22Rv1 (cell line): ENCODE data around the gene CLEC19A.

Experiments
- ZFX ChIP-seq: fragments of 450-650 bp; IDR thresholded peaks from 2 replicates; pipeline ENCODE4 v1.6.1; 2017; ENCODE audit warnings: antibody characterized with exemption, borderline replicate concordance
- TF ChIP-seq, protein P1 (sequence below): fragments of 450-650 bp; IDR thresholded peaks from 2 replicates; pipeline ENCODE4 v1.5.1; 2017; ENCODE audit warnings: mild to moderate bottlenecking

- TF ChIP-seq, protein P1, sequence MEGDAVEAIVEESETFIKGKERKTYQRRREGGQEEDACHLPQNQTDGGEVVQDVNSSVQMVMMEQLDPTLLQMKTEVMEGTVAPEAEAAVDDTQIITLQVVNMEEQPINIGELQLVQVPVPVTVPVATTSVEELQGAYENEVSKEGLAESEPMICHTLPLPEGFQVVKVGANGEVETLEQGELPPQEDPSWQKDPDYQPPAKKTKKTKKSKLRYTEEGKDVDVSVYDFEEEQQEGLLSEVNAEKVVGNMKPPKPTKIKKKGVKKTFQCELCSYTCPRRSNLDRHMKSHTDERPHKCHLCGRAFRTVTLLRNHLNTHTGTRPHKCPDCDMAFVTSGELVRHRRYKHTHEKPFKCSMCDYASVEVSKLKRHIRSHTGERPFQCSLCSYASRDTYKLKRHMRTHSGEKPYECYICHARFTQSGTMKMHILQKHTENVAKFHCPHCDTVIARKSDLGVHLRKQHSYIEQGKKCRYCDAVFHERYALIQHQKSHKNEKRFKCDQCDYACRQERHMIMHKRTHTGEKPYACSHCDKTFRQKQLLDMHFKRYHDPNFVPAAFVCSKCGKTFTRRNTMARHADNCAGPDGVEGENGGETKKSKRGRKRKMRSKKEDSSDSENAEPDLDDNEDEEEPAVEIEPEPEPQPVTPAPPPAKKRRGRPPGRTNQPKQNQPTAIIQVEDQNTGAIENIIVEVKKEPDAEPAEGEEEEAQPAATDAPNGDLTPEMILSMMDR = no peak
- TF ChIP-seq ZFX = no peak
Measured at GRCh38 chr16:19283637-19284036, 1.9 kb upstream of the CLEC19A start.
